Measurements from ENCODE around the gene SETBP1.

DNA sequence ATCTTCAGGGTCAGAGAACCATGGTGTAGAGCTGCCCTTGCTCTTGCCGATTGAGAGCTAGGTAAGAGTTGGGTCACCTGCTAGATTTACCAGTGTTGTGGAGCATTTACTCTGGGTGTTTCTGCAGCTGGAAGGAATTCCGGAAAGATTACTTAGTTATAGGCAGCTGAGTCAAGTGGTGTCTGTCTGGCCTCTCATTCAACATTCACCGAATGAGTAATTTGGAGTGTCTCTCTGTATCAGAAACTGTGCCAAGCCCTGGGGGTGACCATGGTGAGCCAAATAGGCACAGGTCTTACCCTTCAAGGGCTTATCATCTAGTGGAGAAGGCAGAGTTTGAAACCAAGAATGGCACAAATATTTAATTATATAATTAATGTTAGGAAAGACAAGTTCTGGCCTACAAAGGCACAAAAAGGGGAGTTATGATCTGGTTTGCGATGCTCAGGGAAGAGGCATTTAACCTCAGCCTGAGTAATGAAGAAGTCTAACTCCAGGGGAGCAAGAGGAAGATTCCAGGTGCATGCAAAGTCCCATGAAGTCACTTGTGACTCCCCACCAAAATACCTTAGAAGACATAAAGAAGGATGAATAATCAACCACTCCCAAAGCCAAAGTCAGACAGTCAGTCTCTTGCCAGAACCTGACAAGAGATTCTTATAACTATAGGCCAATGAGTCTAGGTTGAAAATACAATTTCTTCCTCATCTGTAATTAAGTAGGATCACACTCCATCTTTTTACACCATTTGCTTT is 12.5 kb downstream of the SETBP1 start:
- TF ChIP-seq CTCF (IDR thresholded peaks at IDR 0.05) (no peak), POLR2A (IDR thresholded peaks at IDR 0.05) (no peak)
